Smooth muscle cell (in vitro differentiated cells): Measurements from ENCODE around the gene CPD. TPM values are rescaled to one million over a fixed set of nuclear protein-coding genes. Genes with fewer than 3 reads are reported as not detected.
"Not testable (repeated sequence)": the region's sequence is repeated elsewhere in the genome, so short reads cannot be mapped to it uniquely, and the experiment has no call there.

ENCODE experiments used
- DNase-seq: peaks from one replicate; lab custom pipeline; 2025; ENCODE audit not compliant: unreplicated experiment; lab: John Stamatoyannopoulos, UW
- H2AFZ ChIP-seq: fragments of 200-600 bp; sonication (generic); 2 replicates; pipeline ENCODE4 v1.6.0; 2016; ENCODE audit warnings: antibody characterized with exemption, low read depth, mild to moderate bottlenecking
- H3F3A ChIP-seq: fragments of 200-600 bp; sonication (generic); 2 replicates; pipeline ENCODE4 v1.6.0; 2017; ENCODE audit warnings: antibody characterized with exemption, low read depth
- H3K27ac ChIP-seq: fragments of 200-600 bp; sonication (generic); 2 replicates; pipeline ENCODE4 v1.5.1; 2016; ENCODE audit warnings: low read depth, mild to moderate bottlenecking
- H3K27me3 ChIP-seq: fragments of 200-600 bp; sonication (generic); 2 replicates; pipeline ENCODE4 v1.6.1; 2016; ENCODE audit warnings: low read depth, mild to moderate bottlenecking
- H3K36me3 ChIP-seq: fragments of 200-600 bp; sonication (generic); 2 replicates; pipeline ENCODE4 v1.5.1; 2016; ENCODE audit warnings: low read depth
- H3K4me1 ChIP-seq: fragments of 200-600 bp; sonication (generic); 2 replicates; pipeline ENCODE4 v1.5.1; 2016; ENCODE audit warnings: low read depth
- H3K4me2 ChIP-seq: fragments of 200-600 bp; sonication (generic); 2 replicates; pipeline ENCODE4 v1.6.0; 2016; ENCODE audit warnings: mild to moderate bottlenecking
- H3K4me3 ChIP-seq: fragments of 200-600 bp; sonication (generic); 2 replicates; pipeline ENCODE4 v1.5.1; 2016; ENCODE audit warnings: mild to moderate bottlenecking
- H3K79me2 ChIP-seq: fragments of 200-600 bp; sonication (generic); 2 replicates; pipeline ENCODE4 v1.6.0; 2016; ENCODE audit warnings: low read depth, mild to moderate bottlenecking
- H3K9ac ChIP-seq: fragments of 200-600 bp; sonication (generic); 2 replicates; pipeline ENCODE4 v1.6.0; 2016; ENCODE audit warnings: low read depth
- H3K9me3 ChIP-seq: fragments of 200-600 bp; sonication (generic); replicated peaks from 2 replicates; pipeline ENCODE4 v1.5.1; 2016; ENCODE audit warnings: low read depth
- H4K20me1 ChIP-seq: fragments of 200-600 bp; sonication (generic); 2 replicates; pipeline ENCODE4 v1.6.0; 2016; ENCODE audit warnings: low read depth
- WGBS: methylation state at CpG from one replicate; pipeline ENCODE4 v1.1.7; 2016; ENCODE audit warnings: low lambda C conversion rate; 5-methylcytosine and 5-hydroxymethylcytosine counted together
- polyA plus RNA-seq: library from polyadenylated mRNA; unstranded; fragments of >200 nt; fragmentation: Nextera tagmentation; extraction: Ambion mirVana; gene quantifications from 2 replicates; pipeline ENCODE4 v1.2.1, GENCODE V29; 2016
- total RNA-seq: library from RNA; depleted of rRNA; stranded (reverse); fragments of >200 nt; gene quantifications from 2 replicates; pipeline ENCODE4 v1.2.3, GENCODE V29; 2014
- TF ChIP-seq, protein P1 (sequence below): fragments of 200-600 bp; sonication (generic); IDR thresholded peaks from 2 replicates; pipeline ENCODE4 v1.5.1; 2017; ENCODE audit warnings: borderline replicate concordance, mild to moderate bottlenecking, antibody characterized with exemption; ENCODE audit not compliant: insufficient read depth, poor library complexity, severe bottlenecking

The CPD gene
- total and polyA plus RNA-seq, 2 experiments from 2014 or later = 16.8 to 68.5 TPM

DNA sequence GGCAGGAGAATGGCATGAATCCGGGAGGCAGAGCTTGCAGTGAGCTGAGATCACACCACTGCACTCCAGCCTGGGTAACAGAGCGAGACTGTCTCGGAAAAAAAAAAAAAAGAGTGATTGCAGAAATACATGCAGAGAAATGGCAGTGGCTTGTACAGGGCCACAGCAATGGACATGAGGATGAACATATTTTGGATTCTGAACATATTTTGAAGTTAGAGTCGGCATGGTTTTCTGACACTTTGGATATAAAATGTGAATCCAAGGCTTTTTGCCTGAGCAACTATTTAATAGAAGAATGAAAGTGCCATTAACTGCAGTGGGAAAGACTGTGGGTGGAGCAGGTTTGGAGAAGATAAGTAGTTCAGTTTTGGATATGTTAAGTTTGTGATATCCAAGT lies 35.8 kb downstream of the CPD start:
- Histone ChIP-seq H3K9ac (no peak overlapping the region), H3K79me2 (no peaks in the 10 kb centered on the region), H3K27ac (no peak overlapping the region), H3K4me3 (no peak overlapping the region), H3K9me3 (no peaks in the 10 kb centered on the region), H3K4me2 (no peak overlapping the region), H3K36me3 (no peaks in the 10 kb centered on the region), H3K4me1 (no peaks in the 10 kb centered on the region), H2AFZ (no peak overlapping the region), H3F3A (no peaks in the 10 kb centered on the region), H4K20me1 (no peaks in the 10 kb centered on the region), H3K27me3 (no peaks in the 10 kb centered on the region)
- 90% methylated on average over 4 of the region's 4 CpGs for WGBS
- TF ChIP-seq, protein P1, sequence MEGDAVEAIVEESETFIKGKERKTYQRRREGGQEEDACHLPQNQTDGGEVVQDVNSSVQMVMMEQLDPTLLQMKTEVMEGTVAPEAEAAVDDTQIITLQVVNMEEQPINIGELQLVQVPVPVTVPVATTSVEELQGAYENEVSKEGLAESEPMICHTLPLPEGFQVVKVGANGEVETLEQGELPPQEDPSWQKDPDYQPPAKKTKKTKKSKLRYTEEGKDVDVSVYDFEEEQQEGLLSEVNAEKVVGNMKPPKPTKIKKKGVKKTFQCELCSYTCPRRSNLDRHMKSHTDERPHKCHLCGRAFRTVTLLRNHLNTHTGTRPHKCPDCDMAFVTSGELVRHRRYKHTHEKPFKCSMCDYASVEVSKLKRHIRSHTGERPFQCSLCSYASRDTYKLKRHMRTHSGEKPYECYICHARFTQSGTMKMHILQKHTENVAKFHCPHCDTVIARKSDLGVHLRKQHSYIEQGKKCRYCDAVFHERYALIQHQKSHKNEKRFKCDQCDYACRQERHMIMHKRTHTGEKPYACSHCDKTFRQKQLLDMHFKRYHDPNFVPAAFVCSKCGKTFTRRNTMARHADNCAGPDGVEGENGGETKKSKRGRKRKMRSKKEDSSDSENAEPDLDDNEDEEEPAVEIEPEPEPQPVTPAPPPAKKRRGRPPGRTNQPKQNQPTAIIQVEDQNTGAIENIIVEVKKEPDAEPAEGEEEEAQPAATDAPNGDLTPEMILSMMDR = no peak
- DNase-seq = no peak

DNA sequence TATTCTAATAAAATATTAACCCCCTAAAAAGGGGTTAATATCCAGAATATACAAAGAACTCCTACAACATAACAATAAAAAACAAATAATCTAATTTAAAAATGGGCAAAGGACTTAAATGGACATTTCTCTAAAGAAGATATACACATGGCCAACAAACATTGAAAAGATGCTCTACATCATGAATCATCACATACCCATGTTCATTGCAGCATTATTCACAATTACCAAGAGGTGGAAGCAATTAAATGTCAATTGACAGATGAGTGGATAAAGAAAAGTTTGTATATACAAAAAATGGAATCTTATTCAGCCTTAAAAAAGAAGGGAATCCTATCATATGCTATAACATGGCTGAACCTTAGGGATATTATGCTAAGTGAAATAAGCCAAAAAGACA lies 36.8 kb downstream of the CPD start:
- H2AFZ ChIP-seq = no peak overlapping the region
- DNase-seq = no peak
- TF ChIP-seq, protein P1 = no peak
- no peaks in the 10 kb centered on the region for H3K79me2 ChIP-seq
- H3K27ac ChIP-seq = no peak overlapping the region
- no peaks in the 10 kb centered on the region for H3K4me1 ChIP-seq
- no peaks in the 10 kb centered on the region for H4K20me1 ChIP-seq
- H3K4me2 ChIP-seq = no peak overlapping the region
- H3K27me3 ChIP-seq = no peaks in the 10 kb centered on the region
- no peak overlapping the region for H3K9ac ChIP-seq
- H3K4me3 ChIP-seq = no peak overlapping the region
- no peaks in the 10 kb centered on the region for H3K9me3 ChIP-seq
- H3K36me3 ChIP-seq = no peaks in the 10 kb centered on the region
- H3F3A ChIP-seq = no peaks in the 10 kb centered on the region

DNA sequence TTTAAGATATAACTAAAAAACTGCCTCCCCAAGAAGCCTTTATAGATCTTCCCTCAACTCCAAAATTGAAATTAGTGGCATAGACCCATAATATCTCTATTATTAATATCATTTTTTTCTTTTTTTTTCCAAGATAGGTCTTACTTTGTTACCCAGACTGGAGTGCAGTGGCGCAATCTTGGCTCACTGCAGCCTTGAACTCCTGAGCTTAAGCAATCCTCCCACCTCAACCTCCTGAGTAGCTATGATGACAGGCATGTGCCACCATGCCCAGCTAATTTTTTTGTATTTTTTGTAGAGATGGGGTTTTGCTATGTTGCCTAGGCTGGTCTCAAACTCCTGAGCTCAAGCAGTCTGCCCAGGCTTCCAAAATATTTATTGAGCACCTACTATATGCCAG lies 39.3 kb downstream of the CPD start:
- H3K9ac ChIP-seq, H3K4me3 ChIP-seq, H3K9me3 ChIP-seq, H3K79me2 ChIP-seq, H3K27me3 ChIP-seq, H4K20me1 ChIP-seq, H3K4me2 ChIP-seq, H3K36me3 ChIP-seq, DNase-seq, H3K27ac ChIP-seq, H3F3A ChIP-seq, H3K4me1 ChIP-seq, H2AFZ ChIP-seq: not testable (repeated sequence)
- 96% methylated on average over 1 of the region's 1 CpG for WGBS

DNA sequence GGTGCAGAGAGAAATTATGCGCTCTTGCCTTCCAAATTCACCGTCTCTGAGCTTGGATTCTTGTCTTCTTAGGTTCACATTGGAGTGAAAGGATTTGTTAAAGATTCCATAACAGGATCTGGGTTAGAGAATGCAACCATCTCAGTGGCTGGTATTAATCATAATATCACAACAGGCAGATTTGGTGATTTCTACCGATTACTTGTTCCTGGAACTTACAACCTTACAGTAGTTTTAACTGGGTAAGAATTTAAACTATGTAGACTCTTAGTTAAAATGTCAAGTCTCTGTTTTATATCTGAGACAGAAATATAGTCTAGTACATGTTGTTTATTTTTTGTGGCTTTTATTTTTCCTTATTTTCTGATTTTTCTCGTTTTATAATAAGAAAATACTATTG lies 42.9 kb downstream of the CPD start:
- 85% methylated on average over 4 of the region's 4 CpGs for WGBS
- Histone ChIP-seq H3K27ac (no peak overlapping the region), H4K20me1 (no peaks in the 10 kb centered on the region), H3K9me3 (no peaks in the 10 kb centered on the region), H3K79me2 (no peaks in the 10 kb centered on the region), H3K27me3 (no peaks in the 10 kb centered on the region), H3K4me2 (no peak overlapping the region), H2AFZ (no peak overlapping the region), H3K9ac (no peak overlapping the region), H3K4me3 (no peak overlapping the region), H3K36me3 (peaks cover 3% of the 10 kb centered on the region), H3K4me1 (no peaks in the 10 kb centered on the region), H3F3A (no peaks in the 10 kb centered on the region)
- TF ChIP-seq, protein P1 = no peak
- DNase-seq = no peak
